CD4-positive, alpha-beta T cell treated with Interleukin-4 for 4 hours (primary cell): ENCODE data around the gene UBE2V1.

Experiments used
- DNase-seq: peaks from one replicate; pipeline ENCODE4 v3.0.0-alpha.2; 2020

UBE2V1 gene

GRCh38 chr20:50058662-50059402, 54.1 kb downstream of the UBE2V1 start:
- no peak for DNase-seq

DNA sequence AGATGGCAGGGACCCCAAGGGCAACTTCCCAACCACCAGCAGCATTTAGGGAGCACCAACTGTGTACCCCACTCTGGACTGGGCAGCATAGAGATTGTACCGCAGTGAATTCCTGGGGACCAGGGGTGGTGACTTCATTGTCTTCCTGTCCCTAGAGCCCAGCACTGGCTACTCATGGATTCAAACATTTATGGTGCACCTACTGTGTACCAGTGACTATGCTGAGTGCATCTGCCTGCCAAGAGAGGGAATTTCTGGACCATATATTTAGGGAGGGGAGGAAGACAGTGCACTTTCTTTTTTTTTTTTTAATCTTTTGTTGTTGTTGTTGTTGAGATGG, 55.3 kb downstream of the UBE2V1 start:
- DNase-seq, result no peak

DNA sequence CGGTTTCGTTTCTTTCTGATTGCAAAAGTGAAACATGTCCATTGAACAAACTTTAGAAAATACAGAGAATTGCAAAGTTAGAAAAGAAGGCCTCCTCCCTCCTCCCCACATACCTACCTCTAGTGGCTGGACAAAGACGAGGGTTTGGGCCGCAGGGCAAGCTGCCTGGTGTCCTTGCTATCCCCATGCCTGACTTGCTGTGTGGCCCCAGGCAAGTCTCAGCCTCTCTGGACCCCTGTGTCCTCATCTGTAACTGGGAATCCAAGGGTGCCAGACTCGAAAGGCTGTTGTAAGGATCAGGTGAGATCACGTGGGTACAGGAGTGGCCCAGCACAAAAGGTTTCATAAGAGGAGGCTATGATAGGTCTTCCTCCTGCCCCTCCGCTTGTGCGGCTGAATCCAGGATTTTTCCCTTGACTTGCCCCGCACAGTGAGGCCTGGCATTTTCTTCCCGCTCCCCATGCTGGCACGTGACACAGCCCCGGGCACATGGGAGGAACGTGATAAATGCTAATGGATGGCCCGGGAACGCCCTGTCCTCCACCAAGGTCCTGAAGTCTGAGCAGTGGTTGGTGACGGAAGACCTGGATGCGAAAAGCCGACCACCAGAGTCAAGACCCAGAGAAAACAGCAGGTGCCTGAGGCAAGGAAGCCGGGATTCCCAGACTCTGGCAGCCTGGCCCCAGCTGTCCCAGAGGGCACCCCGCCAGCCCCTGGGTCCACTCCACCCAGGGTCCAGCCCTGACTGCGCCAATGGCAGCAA, 55.8 kb downstream of the UBE2V1 start:
- DNase-seq, result no peak

GRCh38 chr20:50056408-50056926, 56.5 kb downstream of the UBE2V1 start:
- no peak for DNase-seq

GRCh38 chr20:50055524-50056083, 57.3 kb downstream of the UBE2V1 start:
- no peak for DNase-seq

DNA sequence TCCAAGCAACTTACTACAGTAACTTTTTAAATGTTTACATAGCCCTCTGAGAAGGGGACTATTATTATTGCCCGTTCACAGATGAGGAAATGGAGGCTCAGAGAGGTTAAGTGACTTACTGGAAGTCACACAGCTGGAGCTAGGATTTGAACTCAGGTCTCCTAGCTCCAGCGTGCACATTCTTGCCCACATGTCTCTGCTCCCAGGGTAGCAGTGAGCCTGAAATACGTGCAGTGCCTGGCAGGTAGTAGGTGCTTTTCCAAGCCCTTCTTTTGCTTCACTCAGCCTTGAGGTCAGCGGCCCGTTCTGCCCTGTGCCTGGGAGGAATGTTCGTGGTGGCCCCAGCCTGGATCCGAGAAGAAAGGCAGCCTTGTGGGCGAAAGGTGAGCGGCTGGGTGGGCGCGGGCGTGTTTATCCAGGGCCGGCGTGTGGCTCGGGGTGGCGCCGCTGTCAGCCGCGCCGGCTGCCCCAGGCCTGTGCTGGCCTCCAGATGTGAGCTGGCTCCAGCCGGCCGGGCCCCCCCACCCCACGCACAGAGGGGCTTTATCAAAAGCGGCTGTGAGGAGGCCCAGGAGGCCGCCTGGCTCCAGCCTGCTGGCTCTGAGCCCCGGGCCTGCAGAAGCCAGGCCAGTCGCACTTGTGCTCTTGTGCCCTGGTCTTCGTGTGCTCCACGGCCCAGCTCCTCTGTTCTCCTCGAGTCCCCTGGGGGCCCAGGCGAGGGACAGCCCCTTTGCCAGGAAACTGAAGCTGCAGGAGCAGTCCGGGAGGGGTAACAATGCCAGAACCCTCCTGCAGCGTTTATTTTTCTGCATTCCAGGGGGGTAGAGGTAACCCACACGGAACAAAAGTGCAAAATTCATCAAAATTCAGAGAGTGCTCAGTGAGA, 58.1 kb downstream of the UBE2V1 start:
- no peak for DNase-seq

GRCh38 chr20:50054231-50054547, 58.8 kb downstream of the UBE2V1 start:
- no peak for DNase-seq

DNA sequence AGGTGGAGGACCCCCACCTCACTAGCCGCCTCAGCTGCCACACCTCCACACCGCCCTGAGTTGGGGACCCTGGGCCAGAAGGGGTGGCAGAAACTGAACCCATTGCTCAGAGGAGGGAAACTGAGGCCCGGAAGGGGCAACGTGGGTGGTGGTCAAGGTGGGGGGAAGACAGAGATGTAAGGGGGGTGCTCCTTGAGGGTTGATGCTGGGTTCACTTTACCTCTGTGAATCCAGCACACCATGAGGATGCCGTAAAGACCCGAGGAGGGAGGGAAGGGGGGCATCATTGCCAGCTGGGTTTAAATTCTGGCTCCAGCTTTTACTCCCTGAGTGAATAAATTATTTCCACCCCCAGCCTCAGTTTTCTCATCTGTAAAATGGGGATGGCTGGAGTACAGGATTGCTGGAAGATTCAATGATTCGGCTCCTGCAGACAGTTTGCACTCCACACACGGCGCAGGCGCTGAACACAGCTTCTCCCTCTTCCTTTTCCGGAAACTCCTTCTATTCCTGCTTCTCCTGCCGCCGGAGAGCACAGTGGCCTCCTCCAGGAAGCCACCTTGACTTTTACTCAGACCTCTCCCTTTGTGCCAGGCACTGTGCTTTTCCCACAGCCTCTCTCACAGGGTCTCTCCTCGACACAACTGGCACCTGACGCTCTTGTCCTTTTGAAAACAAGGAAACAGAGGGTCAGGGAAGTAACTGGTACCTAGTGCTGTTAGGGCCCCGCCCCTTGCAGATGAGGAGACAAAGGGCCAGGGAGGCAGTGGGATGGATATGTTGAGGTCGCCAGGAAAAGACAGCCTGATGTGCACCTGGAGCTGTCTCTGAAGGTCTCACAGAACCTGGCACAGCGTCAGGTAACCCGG, 59.4 kb downstream of the UBE2V1 start:
- no peak for DNase-seq

- no peak for DNase-seq
Observed at GRCh38 chr20:50052550-50053361, 60.2 kb downstream of the UBE2V1 start.

GRCh38 chr20:50050660-50051308, 62.2 kb downstream of the UBE2V1 start:
- no peak for DNase-seq

GRCh38 chr20:50050214-50050613, 62.7 kb downstream of the UBE2V1 start:
- no peak for DNase-seq

GRCh38 chr20:50049442-50050026, 63.4 kb downstream of the UBE2V1 start:
- DNase-seq, result no peak

- DNase-seq, result no peak
Observed at GRCh38 chr20:50048420-50049166, 64.4 kb downstream of the UBE2V1 start.

DNA sequence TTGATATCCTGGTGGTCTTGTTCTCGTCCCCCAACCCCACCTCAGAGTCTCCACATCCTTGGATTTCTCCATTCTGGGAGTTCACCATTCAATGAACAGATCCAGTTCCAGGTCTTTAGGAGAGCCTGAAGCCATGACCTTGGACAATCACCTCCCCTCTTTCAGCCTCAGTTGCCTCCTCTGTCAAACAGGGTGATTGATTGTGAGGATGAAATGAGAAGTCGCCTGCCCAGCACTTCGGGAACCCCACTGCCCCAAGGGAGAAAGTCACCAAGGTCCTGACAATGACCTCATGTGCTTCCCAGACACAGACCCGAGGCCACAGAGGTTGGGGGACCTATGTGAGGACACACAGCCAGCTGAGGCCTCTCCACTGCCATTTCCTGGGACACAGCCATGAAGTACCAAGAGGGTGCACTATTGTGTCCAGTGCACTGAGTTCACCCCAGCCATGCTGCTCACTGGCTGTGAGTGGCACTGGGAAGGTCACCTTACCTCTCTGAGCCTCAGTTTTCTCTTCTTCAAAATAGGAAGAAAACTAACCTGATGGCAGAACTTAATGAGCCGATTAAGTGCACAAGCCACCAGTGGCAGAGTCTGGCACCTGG, 68.5 kb downstream of the UBE2V1 start:
- DNase-seq, result no peak

DNA sequence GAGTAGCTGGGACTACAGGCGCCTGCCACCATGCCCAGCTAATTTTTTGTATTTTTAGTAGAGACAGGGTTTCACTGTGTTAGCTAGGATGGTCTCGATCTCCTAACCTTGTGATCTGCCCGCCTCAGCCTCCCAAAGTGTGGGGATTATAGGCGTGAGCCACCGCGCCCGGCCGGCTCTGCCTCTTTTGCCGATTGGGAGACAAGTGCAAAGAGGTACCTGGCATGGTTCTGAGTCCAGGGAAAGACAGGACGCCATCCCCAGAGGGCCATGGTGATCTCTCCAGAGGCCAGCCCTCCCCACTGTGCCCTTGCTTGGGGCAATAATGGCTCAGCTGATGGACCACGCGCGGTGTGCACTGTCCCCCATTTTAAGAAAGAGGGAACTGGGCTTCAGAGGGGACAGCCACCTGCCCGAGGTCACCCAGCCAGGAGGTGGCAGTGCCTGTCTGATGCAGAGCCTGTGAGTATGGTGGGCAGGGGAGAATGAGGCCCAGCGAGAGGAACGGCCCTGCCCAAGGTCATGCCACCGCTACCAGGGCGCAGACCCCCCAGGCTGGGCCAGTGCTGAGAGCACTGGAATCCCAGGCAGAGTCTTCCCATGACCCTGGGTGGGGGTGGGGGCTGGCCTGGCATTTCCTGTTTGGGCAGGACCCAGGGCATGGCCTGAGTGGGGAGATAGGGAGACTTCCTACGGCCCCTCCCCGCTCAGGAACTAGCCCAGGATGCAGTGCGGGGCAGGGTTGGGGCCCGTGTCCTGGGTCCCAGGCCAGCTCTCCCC, 69.2 kb downstream of the UBE2V1 start:
- no peak for DNase-seq

DNA sequence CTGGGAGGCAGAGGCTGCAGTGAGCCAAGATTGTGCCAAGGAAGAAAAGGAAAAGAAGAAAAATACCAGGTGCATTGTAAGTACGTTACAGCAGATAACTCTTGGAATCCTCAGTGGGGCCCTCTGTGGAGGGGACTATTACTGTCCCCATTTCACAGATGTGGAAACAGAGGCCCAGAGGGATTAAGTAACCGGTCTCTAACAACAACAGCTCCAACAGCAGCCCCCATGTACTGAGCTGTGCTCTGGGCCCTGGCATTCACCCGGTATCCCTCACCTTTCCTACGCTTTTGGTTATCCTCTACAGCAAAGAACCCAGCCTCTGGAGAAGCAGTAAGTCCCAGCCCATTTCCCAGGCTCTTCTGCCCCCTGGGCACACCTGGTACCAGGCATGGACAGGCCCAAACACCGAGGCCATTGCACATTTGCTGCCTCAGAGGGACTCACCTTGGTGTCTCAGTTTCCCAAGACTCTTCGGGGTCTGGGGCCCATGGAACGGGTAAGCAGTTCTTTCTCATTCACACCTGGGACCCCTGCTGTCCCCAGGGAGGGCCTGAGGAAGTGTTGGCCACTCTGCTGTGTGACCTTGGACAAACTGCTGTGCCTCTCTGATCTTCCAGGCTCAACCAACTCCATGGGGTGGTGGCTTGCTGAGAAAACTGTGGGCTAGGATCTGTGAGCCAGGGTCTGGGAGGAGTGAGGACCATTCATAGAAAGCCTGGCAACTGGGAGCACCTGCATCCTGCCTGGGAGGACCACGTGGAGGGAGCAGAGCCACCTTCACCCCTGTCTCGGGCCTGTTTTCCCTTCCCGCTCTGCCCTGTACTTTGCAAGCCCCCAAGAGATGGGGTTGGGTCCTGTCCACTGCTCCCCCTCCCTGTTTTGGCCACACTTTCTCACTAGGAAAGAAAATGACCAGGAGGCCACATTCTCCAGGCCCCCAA, 70.3 kb downstream of the UBE2V1 start:
- no peak for DNase-seq

- DNase-seq, result no peak
Observed at GRCh38 chr20:50041246-50041873, 71.6 kb downstream of the UBE2V1 start.
